ENCODE data around the gene HIGD1C.
"Not testable (repeated sequence)": the region's sequence is repeated elsewhere in the genome, so short reads cannot be mapped to it uniquely, and the experiment has no call there.

Gene HIGD1C

GRCh38 chr12:50986966-50987737 is 34.8 kb downstream of the HIGD1C start:
- DNase-seq, result no peak

DNA sequence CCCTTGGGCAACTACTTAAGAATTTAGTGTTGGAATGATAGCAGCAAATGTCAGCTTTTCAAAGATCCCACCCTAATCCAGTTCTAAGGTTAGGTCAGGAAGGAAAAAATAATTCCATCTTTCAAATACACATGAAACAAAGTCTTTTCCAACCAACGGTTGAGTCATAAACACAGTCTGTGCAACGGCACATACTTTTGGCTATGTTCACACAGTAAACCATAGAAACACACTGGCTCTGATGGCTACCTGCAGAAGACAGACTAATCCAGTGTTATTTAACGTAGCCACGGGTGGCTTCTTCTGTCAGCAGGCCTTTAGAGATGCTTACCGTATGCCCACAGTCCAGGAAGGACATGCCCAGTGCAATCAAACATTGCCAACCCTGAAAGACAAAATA is 35.7 kb downstream of the HIGD1C start:
- no peak for DNase-seq

DNA sequence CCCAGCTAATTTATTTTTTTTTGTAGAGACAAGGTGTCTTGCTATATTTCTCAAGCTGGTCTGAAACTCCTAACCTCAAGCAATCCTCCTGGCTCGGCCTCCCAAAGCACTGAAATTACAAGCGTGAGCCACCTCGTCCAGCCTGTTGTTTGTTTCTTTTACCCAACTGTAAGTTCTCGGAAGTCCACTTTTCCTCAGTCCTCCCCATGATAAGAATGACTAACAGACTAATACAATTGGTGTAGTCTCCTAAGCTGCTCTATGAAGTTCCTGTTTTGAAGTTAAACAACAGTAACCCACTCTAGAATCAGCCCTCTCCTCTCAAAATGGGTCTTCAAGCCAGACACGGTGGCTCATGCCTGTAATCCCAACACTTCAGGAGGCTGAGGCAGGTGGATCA is 36.5 kb downstream of the HIGD1C start:
- DNase-seq, result no peak

DNA sequence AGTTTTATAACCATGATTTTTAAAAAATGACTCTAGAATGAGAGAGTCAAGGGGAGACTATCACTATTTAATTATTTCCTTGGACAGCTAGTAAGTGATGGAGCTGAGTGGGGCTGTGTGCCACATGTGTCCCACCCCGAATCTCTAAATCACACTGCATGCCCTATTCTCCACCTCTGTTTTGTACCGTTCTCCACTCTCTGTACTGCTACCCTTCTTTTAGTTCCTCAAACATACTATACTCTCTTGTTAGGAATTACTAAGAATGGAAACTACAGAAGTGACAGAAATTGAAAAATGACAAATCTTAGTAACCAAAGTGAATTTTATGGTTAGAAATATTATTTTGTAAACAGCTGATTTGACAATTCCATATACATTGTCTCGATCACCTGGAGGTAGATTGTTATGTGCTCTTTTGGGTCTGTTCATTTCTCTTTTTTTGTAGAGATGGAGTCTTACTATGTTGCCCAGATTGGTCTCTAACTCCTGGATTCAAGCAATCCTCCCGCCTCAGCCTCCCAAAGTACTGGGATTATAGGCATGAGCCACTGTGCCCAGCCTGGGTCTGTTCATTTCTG is 37.9 kb downstream of the HIGD1C start:
- no peak for DNase-seq

- no peak for DNase-seq
These were observed 38.4 kb downstream of the HIGD1C start for GRCh38 chr12:50990791-50991190.

- DNase-seq, result no peak
These were observed 38.9 kb downstream of the HIGD1C start for GRCh38 chr12:50991291-50991690.

GRCh38 chr12:50992819-50993218 is 40.5 kb downstream of the HIGD1C start:
- no peak for DNase-seq

DNA sequence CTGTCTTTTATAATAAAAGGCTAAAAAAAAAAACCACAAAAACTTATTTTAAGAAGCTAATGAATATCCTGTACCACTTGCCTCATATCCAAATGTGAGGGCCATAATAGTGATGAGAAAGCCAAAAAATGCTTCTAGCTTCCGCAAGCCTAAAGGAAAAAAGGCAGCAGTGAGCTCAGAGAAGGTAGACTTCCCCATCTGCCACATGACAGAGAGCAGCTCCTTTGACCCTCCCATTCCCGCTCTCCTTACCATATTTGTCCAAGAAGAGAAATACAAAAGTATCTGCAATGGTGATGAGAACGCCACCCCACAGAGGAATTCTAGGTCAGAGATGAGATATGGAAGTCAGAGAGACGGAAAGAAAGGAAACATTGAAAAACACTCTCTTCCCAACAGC is 46.7 kb downstream of the HIGD1C start:
- DNase-seq, result no peak

DNA sequence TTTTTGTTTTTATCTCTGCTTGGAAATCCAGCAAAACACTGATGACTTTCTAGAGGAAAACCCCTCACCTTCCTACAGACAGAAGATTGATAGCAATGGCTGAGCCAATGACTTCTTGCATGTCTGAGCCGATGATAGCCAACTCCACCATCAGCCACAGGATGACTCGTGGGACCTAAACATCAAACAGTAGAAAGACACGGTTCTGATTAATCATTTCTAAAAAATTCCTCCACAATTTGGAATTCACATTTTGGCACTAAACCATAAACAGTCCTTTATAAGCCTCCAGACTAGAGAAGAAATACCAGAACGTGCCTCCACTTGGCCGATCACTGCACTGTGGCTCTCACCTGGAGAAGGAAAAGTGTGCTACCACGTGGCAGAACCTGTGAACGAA is 47.9 kb downstream of the HIGD1C start:
- DNase-seq, result no peak

DNA sequence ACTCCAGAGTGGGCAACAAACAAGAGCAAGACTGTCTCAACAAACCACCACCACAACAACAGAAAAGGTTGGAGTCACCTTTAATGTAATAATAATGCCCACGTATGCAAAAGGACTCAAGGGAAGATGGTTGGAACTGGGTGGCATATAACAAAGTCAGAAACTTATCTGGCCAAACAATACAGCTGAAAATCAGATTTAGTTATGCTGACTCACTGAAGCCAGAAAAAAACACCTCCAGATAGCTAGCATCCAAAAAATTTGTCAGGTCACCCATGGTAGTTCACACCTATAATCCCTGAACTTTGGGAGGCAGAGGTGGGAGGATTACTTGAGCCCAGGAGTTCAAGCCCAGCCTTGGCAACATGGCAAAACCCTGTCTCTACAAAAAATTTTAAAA is 49.5 kb downstream of the HIGD1C start:
- no peak for DNase-seq

GRCh38 chr12:51004504-51004903 is 52.2 kb downstream of the HIGD1C start:
- DNase-seq, result no peak

DNA sequence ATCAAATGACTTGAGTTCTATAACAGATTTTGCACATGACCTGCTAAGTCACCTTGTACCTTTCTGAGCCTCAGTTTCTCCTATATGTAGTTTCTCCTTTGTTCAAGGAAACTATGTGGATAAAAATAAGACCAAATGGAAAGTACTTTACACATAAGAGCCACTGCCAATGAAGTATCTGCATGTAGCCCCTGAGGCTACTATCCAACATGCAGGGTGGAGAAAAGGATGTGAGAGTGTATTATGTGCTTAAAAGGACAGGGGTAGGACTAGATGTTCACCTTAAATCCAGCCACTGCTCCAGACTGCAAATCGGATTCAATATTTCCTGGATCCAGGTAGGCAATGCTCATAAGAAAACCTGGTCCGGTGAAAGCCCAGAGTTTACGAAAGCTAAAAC is 52.7 kb downstream of the HIGD1C start:
- DNase-seq, result no peak

DNA sequence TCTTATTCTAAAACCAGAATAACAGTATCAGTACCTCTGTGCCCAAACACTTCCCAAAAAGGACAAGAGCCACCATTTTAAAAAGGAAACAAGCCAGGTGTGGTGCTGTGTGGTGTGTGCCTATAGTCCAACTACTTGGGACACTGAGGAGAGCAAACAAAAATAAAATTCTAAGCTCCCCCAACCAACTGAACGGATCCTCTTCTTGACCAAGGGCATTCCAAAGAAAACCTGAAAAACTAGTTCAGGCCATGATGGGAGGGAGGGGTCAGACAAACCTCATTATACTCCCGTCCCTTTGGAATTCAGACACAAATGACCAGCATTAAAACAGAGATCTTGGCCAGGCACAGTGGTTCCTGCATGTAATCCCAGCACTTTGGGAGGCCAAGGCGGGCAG is 53.3 kb downstream of the HIGD1C start:
- no peak for DNase-seq

DNA sequence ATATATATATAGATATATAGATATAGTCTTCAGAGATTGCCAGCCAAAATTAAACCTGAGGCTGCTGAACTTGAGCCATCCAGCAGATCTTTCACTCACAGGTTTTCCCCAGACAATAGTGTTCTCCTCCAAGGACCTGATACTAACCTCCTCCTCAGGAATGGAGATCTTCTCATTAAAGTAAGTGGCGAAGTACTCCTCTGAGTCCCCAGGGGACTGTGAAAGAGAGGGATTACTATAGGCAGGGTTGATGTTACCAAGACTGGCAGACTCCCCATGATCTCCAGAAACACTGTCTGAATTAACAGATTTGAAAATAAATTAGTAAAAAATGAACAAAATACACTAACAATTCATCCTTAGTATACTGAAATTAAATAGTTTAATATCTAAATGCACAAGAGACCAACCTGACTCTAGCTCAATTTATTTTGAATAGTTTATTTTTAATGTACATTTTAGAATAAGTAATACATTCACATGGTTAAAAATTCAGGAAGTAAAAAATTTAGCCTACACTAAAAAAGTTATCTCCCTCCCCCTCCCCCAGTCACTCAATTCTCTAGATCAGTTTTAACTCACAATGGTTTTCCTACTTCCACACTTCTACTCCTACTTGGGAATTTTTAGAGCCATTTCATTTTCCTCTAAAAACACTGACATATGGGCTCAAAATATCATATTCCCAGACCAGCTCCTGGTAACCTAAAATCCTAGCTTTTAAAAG is 56.1 kb downstream of the HIGD1C start:
- no peak for DNase-seq

DNA sequence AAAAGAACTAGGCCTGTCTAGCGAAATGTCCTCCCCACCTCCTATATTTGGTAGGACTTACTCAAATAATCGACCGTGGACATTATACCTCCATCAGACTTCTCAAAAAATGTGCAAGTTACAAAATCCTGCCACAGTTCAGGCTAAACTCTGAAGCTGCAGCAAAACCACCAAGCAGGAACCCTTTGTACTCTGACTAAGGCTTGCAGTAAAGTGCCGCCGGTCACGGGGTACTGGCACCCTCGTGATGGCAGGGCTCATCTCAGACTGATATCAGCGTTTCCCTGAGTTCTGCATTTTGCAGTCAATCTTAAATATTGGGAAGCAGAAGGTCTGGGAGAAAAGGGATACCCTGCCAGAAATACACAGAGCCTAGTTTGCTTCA is 56.7 kb downstream of the HIGD1C start:
- peak; percentile 5 for DNase-seq

DNA sequence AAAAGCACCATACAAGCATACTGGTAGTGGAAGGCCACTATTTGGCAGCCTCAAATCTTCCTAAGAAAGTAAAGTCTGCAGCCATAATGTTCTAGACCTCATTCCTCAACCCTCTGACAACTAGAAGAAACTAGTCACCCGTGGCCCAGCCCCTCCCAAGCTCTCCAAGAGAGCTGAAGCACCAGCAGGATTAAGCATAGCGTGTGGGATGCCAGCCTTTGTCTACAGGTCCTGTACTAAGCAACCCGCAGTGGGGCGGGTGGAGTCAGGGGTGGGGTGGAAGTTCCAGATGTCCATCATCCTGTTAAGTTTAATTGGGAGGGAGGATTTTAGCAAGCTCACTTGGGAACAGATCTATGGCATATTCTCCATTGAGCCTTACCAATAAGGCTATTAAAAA is 59.6 kb downstream of the HIGD1C start:
- DNase-seq, result no peak

GRCh38 chr12:51012570-51013236 is 60.4 kb downstream of the HIGD1C start:
- no peak for DNase-seq

DNA sequence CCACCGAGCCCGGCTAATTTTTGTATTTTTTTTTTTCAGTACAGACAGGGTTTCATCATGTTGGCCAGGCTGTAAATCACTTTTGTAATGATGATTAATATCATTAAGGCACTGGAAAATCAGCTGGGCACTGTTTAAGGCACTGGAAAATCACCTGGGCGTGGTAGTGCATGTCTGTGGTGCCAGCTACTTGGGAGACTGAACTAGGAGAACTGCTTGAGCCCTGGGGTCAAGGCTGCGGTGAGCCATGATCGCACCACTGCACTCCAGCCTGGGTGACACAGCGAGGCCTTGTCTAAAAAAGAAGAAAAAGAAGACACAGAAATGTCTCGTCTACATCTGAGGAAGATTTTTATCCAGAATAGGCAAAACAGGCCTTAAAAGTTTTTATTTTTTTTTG is 61.1 kb downstream of the HIGD1C start:
- no peak for DNase-seq

GRCh38 chr12:51014467-51014866 is 62.1 kb downstream of the HIGD1C start:
- not testable (repeated sequence) for DNase-seq

GRCh38 chr12:51017452-51017851 is 65.1 kb downstream of the HIGD1C start:
- no peak for DNase-seq

GRCh38 chr12:51018956-51019355 is 66.6 kb downstream of the HIGD1C start:
- DNase-seq, result no peak

DNA sequence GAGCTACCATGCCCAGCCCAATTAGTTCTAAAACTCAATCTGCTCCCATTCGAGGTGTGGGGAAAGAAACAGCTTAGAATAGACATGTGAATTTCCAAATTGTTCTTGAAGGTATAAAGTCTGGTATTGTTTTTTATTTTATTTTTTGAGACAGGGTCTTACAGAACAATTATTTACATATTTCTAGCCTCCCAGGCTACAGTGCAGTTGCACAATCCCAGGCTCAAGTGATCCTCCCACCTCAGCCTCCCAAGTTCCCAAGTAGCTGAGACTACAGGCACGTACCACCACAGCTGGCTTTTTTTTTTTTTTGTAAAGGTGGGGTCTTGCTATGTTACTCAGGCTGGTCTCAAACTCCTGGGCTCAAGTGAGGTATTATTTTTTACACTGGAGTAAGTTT is 67.6 kb downstream of the HIGD1C start:
- no peak for DNase-seq
